Embryonic facial prominence (tissue), 1 donor: ENCODE data around the gene BRIP1.
"Not testable (repeated sequence)": the region's sequence is repeated elsewhere in the genome, so short reads cannot be mapped to it uniquely, and the experiment has no call there.

ENCODE experiments used
- DNase-seq: peaks from one replicate; pipeline ENCODE4 v3.0.0-alpha.2; 2016; ENCODE audit errors: extremely low spot score

The BRIP1 gene

DNA sequence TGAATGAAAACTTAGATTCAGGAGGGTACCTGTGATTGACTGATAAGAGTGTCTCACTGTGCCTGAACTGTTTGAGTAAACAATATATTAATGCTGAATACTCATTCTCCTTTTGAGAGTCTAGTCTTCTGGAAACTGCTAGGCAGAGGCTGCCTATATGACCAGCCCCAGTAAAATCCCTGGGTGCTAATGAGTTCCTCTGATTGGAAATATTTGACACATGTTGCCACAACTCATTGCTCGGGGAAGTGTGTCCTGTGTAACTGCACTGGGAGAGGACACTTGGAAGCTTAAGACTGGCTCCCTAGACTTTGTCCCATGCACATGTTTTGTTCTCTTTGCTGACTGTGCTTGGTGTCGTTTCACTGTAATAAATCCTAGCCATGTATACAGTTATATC lies 163.6 kb downstream of the BRIP1 start:
- no peak for DNase-seq

GRCh38 chr17:61699032-61699431 lies 164.3 kb downstream of the BRIP1 start:
- no peak for DNase-seq

DNA sequence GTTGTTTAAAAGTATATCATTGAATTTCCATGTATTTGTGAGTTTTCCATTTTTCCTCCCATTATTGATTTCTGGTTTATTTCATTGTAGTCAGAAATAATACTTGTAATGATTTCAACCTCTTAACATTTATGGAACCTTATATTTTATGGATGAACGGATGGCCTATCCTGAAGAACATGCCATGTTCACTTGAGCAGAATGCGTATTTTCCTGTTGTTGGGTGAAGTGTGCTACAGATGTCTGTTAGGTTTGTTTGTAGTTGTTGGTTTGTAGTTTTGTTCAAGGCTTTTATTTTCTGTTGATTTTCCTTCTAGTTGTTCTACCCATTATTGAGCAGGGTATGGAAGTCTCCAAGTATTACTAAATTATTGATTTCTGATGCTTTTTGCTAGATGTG lies 165.1 kb downstream of the BRIP1 start:
- no peak for DNase-seq

DNA sequence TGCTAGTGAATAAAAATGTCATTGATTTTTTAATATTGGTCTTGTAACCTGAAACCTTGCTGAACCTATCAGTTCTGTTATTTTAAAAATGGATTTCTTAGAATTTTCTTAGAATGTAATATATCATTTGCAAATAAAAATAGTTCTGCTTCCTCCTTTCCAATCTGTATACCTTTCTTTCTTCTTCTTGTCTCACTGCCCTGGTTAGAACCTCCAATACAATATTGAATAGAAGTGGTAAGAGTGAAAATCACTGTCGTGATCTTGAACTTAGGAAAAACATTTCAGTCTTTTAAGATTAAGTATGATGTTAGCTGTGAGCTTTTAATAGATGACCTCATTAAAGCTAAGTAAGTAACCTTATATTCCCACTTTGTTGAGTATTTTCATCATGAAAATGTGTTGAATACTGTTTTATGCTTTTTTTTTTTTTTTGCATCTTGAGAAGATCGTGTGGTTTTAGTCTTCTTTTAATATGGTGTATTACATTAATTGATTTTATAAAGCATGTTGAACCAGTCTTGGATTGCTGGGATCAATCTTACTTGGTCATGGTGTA lies 167.5 kb downstream of the BRIP1 start:
- no peak for DNase-seq

DNA sequence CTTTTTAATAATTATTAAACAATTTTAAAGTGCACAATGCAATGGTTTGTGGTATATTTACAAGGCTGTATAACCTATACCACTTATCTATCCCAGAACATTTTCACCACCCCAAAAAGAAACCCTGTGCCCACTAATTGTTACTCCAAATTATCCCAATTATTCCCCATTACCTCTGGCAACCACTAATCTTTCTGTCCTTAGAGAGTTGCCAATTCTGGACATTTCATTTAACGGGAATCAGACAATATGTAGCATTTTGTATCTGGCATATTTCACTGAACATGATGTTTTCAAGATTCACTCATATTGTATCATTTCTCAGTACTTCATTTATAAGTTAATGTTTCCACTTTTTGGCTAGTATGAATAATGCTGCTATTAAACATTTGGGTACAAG lies 169.2 kb downstream of the BRIP1 start:
- no peak for DNase-seq

GRCh38 chr17:61689610-61690180 lies 173.6 kb downstream of the BRIP1 start:
- DNase-seq, result no peak

DNA sequence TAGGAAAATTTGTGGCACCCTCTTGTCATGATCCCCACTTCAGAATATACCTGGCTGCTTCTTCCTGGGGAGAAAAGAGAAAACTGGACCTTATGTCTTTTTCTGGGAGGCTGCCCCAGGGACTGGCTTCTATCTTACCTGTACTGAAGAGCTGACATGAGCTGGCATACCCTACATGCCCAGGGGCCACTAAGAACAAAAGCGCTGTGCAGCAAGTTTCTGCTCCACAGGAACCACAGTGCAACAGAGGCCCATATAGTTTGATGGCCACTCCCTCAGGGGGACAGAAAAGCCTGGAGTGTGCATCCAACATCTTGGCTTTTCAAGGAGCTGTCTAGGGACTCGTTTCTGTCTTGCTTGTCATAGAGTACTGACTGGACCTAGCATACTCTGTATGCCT lies 175.6 kb downstream of the BRIP1 start:
- no peak for DNase-seq

DNA sequence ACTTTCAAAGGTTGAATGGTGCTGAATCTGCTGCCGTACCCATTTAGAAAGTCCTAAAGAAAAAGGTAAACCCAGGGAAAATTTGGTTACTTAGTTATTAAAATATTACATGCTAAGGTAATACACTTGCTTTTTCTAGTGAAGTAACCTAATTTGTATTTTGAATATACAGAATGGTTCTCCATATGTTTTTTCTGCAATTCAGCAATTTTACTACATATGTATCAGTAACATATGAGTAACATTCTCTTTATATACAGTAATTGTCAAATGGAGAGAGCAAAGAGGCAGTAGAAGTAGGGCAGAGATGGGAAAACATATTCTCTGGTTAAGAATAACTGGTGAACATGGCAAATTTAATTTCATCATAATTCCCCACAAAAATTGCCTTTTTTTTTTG lies 177.2 kb downstream of the BRIP1 start:
- DNase-seq, result no peak

DNA sequence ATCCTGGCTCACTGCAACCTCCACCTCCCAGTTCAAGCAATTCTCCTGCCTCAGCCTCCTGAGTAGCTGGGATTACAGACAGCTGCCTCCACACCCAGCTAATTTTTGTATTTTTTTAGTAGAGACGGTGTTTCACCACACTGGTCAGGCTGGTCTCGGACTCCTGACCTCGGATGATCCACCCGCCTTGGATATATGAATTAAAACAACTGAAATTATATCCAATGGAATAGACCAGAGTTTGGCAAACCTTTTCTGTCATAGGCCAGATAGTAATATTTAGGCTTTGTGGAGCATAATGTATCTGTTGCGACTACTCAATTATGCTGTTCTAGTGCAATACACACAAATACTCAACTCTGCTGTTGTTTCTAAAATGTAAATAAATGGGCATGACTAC lies 178.5 kb downstream of the BRIP1 start:
- DNase-seq, result no peak

DNA sequence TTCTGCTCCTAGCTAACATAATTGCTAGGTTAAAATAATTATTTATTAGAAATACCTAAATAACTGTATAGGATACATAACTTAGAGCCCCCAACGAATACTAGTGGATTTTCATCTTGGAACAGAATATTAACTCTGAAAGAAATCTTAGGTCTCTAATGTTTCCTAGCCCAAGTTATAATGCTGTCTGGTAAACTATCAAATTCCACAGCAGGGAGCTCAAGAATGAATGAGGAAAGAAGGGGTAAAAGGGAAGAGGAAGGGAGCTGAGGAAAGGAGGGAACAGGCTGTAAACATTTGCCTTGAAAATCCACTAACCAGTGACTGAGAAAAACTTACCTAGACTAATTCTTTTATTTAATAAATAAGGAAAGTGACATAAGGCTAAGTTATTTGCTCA lies 179.2 kb downstream of the BRIP1 start:
- no peak for DNase-seq

DNA sequence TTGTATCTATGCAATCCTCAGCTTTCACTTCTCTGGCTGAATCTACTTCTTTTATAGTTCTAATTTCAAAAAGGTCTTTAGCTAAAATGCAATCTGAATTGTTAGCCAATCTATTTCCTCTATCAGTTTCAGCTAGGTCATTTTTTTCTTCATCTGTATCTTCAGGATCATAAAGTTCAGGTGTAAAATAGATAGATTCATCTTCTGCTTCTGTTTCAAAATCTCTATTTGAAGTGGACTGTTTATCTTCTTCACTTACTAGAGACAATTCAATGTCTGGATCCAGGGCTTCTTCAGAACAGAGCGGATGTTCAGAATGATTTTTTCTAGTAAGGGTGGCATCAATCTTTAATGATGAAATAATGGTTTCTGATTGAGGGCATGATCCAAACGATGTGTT lies 179.9 kb downstream of the BRIP1 start:
- no peak for DNase-seq

GRCh38 chr17:61680921-61681320 lies 182.4 kb downstream of the BRIP1 start:
- no peak for DNase-seq

DNA sequence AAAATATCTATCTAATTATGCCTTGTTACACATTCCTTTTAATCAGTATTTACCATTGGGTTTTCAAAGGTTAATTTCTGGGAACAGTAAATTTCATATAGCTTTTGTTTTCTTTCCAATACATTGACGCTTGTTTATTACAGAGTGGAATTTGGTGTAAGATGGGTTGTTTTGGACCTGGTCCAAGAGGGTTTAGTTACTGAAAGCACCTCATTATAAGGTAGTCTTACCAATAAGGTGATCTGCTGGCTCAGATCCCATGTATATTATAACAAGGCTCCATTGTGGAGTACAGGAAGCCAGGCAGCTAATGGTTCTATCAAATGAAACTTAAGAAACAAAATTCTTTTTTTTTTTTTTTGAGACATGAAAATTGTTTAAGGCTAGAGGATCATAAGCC lies 185.0 kb downstream of the BRIP1 start:
- no peak for DNase-seq

GRCh38 chr17:61677150-61677811 lies 186.0 kb downstream of the BRIP1 start:
- not testable (repeated sequence) for DNase-seq

DNA sequence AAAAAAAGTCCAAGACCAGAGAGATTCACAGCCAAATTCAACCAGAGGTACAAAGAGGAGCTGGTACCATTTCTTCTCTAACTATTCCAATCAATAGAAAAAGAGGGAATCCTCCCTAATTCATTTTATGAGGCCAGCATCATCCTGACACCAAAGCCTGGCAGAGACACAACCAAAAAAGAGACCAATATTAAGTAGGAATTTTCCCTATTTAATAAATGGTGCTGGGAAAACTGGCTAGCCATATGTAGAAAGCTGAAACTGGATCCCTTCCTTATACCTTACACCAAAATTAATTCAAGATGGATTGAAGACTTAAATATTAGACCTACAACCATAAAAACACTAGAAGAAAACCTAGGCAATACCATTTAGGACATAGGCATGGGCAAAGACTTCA lies 186.8 kb downstream of the BRIP1 start:
- DNase-seq, result not testable (repeated sequence)

DNA sequence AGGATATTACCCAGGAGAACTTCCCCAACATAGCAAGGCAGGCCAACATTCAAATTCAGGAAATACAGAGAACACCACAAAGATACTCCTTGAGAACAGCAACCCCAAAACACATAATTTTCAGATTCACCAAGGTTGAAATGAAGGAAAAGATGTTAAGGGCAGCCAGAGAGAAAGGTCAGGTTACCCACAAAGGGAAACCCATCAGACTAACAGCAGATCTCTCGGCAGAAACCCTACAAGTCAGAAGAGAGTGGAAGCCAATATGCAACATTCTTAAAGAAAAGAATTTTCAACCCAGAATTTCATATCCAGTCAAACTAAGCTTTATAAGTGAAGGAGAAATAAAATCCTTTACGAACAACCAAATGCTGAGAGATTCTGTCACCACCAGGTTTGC lies 188.7 kb downstream of the BRIP1 start:
- not testable (repeated sequence) for DNase-seq

DNA sequence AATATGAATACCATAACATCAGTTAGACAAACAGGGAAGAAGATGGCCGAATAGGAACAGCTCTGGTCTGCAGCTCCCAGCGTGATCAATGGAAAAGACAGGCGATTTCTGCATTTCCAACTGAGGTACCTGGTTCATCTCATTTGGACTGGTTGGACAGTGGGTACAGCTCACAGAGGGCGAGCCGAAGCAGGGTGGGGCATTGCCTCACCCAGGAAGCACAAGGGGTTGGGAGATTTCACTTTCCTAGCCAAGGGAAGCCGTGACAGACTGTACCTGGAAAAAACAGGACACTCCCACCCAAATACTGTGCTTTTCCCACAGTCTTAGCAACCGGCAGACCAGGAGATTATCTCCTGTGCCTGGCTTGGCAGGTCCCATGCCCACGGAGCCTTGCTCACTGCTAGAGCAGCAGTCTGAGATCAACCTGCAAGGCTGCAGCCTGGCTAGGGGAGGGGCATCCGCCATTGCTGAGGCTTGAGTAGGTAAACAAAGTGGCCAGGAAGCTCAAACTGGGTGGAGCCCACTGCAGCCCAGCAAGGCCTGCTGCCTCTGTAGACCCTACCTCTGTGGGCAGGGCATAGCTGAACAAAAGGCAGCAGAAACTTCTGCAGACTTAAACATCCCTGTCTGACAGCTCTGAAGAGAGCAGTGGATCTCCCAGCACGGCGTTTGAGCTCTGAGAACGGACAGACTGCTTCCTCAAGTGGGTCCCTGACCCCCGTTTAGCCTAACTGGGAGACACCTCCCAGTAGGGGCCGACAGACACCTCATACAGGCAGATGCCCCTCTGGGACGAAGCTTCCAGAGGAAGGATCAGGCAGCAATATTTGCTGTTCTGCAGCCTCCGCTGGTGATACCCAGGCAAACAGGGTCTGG lies 190.1 kb downstream of the BRIP1 start:
- DNase-seq, result not testable (repeated sequence)

DNA sequence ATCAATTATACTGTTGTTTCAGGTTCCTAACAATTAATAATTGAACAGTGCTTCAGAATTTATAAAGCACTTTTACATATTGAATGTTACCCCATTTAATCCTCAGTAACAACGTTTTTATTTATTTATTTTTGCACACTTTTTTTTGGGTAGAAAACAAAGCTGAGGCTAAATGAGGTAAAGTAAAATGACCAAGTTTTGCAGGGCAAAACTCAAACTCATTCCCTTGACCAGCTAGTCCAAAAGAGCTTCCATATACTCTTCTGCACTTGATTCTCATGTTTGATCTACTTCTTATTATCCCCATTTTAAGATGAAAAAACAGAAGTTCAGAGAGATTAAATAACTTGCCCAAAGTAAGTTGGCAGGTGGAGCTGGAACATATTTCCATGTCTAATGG lies 191.2 kb downstream of the BRIP1 start:
- DNase-seq, result no peak

- no peak for DNase-seq
These were observed 192.6 kb downstream of the BRIP1 start for GRCh38 chr17:61670691-61671090.

DNA sequence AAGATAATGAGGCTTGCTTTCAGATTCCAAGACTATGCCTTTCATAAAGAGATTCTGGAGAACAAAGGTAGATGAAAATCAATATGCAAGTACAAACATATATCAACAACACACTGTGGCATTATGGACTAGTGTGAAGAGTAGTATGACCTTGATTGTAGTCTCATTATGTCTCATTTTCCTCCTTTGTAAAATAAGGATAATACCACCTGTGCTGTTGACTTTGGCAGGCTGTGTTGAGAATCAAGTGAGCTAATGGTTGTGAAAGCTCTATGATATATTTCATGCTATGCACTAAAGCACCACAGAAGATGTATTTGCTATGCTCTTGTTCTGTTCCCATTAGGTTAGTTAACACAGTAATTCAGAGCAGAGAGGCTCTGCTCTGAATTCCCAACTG lies 193.8 kb downstream of the BRIP1 start:
- DNase-seq, result no peak

GRCh38 chr17:61668486-61668885 lies 194.8 kb downstream of the BRIP1 start:
- DNase-seq, result no peak

GRCh38 chr17:61666406-61667088 lies 196.8 kb downstream of the BRIP1 start:
- DNase-seq, result not testable (repeated sequence)
